ENCODE results near the gene SETD4.

DNA sequence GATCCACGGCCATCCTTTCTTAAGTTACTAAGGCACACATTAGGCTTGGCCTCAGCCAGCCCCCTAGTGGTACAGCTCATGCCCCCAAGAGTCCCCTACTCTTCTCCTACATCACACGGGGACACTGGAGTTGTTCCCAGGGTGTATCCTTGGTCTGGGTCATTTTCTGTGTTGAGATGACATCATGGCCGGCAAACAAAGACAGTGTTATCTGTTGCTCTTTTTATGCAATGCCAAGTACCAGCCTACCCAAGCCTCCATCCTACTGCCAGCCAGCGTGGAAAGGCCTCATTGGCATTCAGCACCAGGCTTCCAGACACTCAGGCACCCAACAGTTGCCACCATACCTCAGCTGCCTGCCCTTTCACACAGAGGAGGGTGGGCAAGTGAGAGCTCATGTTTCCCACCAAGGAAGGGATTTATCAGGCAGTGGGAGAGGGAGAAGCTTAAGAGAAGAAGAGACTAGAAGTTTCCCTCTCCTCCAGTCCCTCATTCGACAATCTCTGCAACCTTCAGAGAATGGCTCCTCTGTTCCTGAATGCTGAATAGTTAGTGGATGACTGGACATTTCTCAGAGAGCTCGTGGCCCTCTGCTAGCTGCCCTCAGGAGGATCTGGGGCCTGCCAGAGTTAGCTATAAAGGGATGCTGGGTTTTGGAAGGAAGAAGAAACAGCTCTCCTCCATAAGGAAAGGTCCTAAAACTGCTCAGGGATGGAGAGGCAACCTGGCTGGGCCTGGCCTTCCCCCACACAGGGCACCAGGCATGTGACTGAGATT is 27.2 kb upstream of the SETD4 start:
- TF ChIP-seq, protein P1, sequence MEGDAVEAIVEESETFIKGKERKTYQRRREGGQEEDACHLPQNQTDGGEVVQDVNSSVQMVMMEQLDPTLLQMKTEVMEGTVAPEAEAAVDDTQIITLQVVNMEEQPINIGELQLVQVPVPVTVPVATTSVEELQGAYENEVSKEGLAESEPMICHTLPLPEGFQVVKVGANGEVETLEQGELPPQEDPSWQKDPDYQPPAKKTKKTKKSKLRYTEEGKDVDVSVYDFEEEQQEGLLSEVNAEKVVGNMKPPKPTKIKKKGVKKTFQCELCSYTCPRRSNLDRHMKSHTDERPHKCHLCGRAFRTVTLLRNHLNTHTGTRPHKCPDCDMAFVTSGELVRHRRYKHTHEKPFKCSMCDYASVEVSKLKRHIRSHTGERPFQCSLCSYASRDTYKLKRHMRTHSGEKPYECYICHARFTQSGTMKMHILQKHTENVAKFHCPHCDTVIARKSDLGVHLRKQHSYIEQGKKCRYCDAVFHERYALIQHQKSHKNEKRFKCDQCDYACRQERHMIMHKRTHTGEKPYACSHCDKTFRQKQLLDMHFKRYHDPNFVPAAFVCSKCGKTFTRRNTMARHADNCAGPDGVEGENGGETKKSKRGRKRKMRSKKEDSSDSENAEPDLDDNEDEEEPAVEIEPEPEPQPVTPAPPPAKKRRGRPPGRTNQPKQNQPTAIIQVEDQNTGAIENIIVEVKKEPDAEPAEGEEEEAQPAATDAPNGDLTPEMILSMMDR (IDR thresholded peaks at IDR 0.05): no peak
- TF ChIP-seq EZH2 (IDR thresholded peaks at IDR 0.05; ENCODE audit: borderline replicate concordance, insufficient read depth, low read depth, low read length, poor library complexity, severe bottlenecking): no peak
